ENCODE results near the gene STARD9.

- TF ChIP-seq CTCF (IDR thresholded peaks at IDR 0.05; ENCODE audit: insufficient read depth, low read depth, low read length) = no peak
- no peak for TF ChIP-seq EZH2 (IDR thresholded peaks at IDR 0.05; ENCODE audit: insufficient read depth, low read length)
Observed at GRCh38 chr15:42603978-42604377, 28.6 kb downstream of the STARD9 start.
